GM12872 (cell line): ENCODE measurements around the gene MOCS1.

Experiments
- TF ChIP-seq, protein P1 (sequence below): IDR thresholded peaks from 3 replicates; pipeline ENCODE4 v1.5.1; 2011; ENCODE audit warnings: low read depth, mild to moderate bottlenecking, low read length, moderate library complexity; ENCODE audit not compliant: insufficient read depth

Gene MOCS1

DNA sequence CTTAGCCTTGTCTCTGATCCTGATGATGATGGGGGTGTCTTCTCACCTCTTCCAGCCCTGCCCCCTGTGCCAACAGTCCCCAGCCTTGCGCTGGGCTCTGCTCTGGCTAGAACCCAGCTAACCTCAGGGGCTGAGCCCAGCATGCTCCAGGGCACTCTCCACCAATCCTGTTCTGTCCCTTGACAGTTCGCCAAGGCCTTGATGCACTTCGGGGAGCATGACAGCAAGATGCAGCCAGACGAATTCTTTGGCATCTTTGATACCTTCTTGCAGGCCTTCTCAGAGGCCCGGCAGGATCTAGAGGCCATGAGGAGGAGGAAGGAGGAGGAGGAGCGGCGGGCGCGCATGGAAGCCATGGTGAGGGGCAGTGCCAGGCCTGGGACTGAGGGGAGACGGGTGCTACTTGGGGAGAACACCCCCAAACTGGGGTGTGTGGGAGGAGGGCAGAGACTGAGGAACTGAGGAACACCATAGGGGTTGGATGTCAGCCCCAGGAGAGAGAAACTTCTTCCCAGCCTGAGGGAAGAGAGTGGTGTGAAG is 33.1 kb downstream of the MOCS1 start:
- TF ChIP-seq, protein P1, sequence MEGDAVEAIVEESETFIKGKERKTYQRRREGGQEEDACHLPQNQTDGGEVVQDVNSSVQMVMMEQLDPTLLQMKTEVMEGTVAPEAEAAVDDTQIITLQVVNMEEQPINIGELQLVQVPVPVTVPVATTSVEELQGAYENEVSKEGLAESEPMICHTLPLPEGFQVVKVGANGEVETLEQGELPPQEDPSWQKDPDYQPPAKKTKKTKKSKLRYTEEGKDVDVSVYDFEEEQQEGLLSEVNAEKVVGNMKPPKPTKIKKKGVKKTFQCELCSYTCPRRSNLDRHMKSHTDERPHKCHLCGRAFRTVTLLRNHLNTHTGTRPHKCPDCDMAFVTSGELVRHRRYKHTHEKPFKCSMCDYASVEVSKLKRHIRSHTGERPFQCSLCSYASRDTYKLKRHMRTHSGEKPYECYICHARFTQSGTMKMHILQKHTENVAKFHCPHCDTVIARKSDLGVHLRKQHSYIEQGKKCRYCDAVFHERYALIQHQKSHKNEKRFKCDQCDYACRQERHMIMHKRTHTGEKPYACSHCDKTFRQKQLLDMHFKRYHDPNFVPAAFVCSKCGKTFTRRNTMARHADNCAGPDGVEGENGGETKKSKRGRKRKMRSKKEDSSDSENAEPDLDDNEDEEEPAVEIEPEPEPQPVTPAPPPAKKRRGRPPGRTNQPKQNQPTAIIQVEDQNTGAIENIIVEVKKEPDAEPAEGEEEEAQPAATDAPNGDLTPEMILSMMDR, result no peak

DNA sequence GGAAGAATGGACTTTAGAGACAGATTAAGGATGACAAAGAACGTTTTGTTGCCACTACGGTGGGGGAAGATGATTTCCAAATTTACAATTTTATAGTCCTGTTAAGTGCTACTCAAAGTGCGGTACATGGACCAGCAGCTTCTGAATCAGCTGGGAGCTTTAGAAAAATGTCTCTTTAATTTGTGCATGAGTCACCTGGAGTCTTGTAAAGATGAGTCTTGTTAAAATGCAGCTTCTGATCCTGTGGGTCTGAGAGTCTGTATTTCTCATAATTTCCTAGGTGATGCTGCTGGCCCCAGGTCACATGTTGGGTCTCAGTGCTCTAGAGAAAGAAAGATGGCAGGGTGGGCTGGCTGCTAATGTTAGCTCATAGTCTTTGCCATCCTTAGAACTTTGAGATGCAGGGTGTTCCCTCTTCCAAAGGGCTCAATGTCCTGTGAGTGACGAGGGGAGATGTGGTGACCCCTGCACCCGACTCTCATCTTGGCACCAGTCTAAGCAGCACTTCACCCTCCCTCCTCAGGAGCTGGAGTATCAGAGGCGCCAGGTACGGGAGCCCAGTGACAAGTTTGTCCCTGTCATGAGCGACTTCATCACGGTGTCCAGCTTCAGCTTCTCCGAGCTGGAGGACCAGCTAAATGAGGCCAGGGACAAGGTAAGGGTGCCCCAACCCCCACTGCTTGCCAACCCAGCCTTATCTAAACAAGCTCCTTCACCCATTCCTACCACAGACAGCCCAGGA is 34.5 kb downstream of the MOCS1 start:
- TF ChIP-seq, protein P1, result no peak

DNA sequence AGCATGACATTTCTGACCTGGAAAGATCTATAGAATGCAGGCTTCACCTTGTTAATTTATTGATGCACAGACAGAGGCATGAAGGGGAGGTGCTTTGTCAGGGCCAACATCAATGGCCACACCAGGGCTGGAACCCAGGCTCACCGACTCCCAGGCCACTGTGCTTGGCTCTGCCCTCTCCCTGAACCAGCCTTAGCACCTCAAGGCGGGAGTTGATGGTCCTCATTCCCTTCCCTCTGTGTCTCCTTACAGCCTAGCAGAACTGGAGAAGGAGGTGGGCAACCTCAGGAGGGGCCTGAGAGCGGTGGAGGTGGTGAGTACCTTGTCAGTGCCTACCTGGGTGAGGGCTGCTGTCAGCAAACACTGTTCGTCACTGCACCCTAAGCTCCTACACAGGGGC is 35.6 kb downstream of the MOCS1 start:
- TF ChIP-seq, protein P1, result no peak

DNA sequence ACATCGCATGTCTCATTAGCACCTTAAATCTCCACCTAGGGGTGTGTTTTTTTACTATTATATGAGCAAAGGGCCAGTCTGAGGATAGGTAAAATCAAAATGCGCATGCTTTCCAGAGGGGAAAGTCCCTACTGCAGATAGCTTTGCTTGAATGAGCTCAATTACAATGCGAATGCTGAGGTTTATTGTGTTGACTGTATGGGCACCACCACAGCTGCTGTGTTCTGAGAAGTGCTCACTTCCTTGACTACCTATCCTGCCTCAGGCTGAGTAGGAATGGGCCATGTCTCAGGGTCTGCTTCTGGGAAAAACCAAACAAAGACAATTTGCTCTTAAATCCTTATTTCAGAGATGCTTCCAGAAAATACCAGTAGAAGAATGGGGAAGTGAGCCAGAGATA is 36.6 kb downstream of the MOCS1 start:
- TF ChIP-seq, protein P1, result no peak

DNA sequence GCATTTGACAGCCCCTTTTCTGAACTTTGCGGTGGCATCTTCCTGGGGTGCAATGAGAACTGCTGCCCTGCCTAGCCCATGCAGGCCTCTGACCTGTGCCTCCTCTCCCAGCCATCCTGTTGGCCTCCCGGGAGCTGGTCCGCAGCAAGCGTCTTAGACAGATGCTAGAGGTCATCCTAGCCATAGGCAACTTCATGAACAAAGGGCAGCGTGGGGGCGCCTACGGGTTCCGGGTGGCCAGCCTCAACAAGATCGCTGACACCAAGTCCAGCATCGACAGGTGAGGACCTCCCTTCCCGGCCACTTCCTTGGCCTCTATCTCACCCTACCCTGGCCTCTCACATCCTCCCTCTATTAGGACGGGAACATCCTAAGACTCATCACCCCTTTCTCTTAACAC is 37.6 kb downstream of the MOCS1 start:
- TF ChIP-seq, protein P1, result no peak

DNA sequence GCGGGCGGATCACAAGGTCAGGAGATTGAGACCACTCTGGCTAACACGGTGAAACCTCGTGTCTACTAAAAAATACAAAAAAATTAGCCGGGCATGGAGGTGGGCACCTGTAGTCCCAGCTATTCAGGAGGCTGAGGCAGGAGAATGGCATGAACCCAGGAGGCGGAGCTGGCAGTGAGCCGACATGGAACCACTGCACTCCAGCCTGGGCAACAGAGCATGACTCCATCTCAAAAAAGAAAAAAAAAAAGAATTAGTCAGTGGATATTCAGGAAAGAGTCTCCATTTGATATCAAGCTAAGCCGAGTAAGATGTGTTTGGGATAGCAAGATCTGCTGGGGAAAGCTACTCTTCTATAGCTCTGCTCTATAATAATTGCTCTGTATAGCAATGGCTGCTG is 41.0 kb downstream of the MOCS1 start:
- TF ChIP-seq, protein P1, result no peak

DNA sequence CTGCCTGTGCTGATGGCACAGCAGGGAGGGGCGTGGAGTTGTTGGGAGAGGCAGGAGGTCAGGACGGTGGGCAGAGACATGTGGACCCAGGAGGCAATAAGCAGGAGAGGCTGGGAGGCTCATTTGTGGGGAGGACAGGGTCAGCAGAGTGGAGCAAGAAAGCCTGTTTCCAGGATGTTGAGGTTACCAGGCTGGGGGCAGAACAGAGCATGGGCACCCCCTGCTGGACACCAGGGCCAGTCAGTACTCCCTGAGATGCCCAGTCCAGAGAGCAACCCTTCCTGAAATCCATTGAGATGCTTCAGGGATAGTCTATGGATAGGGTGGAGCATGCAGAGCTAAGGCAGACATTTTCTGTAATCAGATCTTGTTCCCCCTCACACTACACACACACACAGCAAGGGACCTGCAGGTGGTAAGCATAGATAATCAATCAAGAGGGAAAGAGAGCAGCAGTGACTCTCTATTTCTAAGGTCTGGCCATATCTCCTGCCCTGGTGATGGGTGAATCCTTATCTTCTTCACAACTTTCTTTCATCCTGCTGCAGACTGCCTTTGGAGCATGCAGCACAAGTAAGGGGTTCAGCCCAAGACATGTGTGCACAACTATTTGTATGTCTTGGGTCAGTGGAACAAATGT is 41.7 kb downstream of the MOCS1 start:
- TF ChIP-seq, protein P1, result peak; percentile 90
